Measurements from ENCODE around the gene ST6GAL1.
"Not testable (repeated sequence)": the region's sequence is repeated elsewhere in the genome, so short reads cannot be mapped to it uniquely, and the experiment has no call there.

Gene ST6GAL1

DNA sequence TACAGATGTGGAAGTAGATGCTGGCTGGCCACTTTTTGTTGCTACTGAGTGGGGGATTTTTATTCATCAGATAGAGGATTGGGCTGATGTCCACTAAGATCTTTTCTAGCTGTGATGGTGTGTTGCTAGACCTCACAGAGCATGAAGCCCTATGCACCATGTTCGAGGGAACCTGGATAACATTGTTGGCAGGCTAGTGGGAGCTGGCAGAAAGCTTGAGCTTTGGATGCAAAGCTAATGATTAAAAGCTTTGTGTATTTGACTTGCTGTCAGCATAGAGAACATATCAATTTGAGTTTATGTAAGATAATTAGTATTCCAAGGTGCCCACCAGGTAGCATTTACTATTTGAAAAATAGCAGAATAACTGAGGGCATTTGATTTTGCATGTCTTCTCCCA, 59.1 kb downstream of the ST6GAL1 start:
- DNase-seq (ENCODE audit: low read depth in 2 of 2), result no peak
- no peak for TF ChIP-seq CTCF (IDR thresholded peaks at IDR 0.05; ENCODE audit: low read depth, low read length)
- H3K4me3 ChIP-seq (replicated peaks in 1 of 2; ENCODE audit: low read depth in 2 of 2, low read length in 2 of 2), result no peak overlapping the region

DNA sequence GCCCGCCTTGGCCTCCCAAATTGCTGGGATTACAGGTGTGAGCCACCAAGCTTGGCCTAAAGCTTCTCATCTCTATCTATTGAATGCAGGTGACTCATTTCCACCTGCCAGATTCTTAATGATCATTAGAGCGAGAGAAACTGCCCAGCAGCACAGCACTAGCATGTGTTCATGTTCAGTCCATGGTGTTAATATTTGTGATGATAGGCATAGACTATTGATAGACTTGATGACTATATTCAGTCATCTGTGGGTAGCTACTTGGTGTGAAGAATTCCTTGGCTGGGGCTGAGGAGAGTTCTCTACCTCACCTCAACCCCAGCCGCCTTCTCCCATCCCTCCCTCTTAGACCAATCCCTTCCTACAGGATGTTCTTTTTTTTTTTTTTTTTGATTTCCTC, 60.0 kb downstream of the ST6GAL1 start:
- no peak for DNase-seq (ENCODE audit: low read depth in 2 of 2)
- TF ChIP-seq CTCF (IDR thresholded peaks at IDR 0.05; ENCODE audit: low read depth, low read length), result no peak
- no peak overlapping the region for H3K4me3 ChIP-seq (replicated peaks in 1 of 2; ENCODE audit: low read depth in 2 of 2, low read length in 2 of 2)

GRCh38 chr3:186990878-186991308, 60.6 kb downstream of the ST6GAL1 start:
- no peak overlapping the region for H3K4me3 ChIP-seq (replicated peaks in 1 of 2; ENCODE audit: low read depth in 2 of 2, low read length in 2 of 2)
- DNase-seq (ENCODE audit: low read depth in 2 of 2), result peak in 1 of 2 donors; percentile 43
- no peak for TF ChIP-seq CTCF (IDR thresholded peaks at IDR 0.05; ENCODE audit: low read depth, low read length)

DNA sequence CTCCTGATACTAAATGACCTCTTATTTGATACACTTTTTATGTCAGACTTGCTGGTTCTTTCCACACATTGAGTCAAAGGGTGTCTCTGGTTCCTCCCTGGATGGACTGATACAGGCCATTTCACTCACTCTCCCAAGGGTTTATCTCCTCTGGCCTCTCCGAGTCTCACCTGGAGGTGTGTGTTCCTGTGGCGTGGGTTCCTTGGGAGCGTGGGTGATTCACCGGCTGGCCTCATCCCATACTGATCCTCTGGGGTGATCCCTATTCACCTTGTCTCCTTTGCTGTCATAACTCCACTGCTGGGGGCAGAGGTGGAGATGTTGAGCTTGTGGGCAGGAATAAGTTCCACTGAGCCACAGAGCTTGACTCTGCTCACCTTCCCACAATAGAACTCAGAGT, 61.1 kb downstream of the ST6GAL1 start:
- no peak for TF ChIP-seq CTCF (IDR thresholded peaks at IDR 0.05; ENCODE audit: low read depth, low read length)
- no peak overlapping the region for H3K4me3 ChIP-seq (replicated peaks in 1 of 2; ENCODE audit: low read depth in 2 of 2, low read length in 2 of 2)
- no peak for DNase-seq (ENCODE audit: low read depth in 2 of 2)

DNA sequence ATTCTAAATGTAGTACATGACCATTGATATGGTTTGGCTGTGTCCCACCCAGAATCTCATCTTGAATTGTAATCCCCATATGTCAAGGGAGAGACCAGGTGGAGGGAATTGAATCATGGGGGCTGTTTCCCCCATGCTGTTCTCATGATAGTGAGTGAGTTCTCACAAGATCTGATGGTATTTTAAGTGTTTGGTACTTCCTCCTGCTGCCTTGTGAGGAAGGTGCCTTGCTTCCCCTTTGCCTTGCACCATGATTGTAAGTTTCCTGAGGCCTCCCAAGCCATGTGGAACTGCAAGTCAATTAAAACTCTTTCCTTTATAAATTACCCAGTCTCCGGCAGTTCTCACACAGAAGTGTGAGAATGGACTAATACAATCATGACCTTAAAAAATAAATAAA, 61.8 kb downstream of the ST6GAL1 start:
- not testable (repeated sequence) for H3K4me3 ChIP-seq (replicated peaks in 1 of 2; ENCODE audit: low read depth in 2 of 2, low read length in 2 of 2); DNase-seq (ENCODE audit: low read depth in 2 of 2)

DNA sequence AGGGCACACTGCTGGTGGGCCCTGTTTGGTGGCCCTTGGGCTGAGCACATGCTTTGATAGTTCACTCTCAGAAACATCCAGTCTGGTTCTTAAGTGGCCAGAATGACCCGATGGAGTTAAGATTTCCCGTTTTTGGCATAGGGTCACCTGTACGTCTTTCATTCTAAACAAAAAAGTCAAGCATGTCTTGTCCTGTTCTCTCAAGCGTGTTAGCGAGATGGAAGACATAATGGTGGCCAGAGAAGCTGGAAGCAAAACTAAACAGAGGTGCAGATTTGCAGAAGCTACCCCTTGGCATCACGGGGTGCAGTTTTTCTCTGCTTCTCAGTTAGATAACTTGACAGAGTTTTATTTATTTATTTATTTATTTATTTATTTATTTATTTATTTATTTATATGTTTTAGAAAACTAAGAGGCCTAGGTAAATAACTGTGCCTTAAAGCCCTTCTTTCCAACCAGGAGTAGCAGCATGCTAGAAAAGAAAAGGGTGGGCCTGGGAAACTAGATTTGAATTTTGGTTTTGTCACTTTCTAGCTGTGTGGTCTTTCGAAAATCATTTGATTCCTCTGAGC, 63.0 kb downstream of the ST6GAL1 start:
- TF ChIP-seq CTCF (IDR thresholded peaks at IDR 0.05; ENCODE audit: low read depth, low read length), result no peak
- no peak for DNase-seq (ENCODE audit: low read depth in 2 of 2)

DNA sequence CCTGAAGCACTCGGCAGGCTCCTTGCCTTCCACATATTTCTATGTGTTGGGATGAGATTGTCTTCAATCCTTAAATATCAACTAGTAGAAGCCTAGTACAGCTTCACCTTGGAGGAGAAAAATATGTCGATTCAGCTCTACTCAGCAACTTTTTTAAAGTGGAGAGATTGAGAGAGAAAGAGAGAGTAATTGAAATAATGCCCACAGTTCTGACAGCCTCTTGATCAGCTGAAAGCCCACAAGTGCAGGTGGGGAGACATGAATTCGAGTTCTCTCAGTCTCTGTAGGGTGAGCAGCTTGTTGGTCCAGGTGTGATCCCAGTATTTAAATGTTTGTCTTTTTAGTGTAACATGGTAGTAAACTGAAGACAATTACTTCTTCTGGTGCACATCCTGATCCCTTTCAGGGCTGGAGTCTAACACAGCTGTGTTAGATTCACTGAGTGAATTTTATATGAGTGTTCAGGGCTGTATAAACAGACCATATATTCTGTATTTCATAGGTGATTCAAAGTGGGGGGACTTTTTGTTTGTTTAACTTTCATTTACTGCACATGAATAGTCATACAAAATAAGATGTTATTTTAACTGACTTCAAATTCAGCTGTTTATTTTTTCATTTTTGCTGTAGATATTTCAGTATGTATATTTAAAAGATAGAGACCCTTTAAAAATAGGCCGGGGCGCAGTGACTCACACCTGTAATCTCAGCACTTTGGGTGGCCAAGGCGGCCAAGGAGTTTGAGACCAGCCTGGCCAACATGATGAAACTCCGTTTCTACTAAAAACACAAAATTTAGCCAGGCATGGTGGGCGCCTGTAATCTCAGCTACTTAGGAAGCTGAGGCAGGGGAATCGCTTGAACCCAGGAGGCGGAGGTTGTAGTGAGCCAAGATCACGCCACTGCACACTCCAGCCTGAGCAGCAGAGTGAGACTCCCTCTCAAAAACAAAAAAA, 64.0 kb downstream of the ST6GAL1 start:
- no peak for TF ChIP-seq CTCF (IDR thresholded peaks at IDR 0.05; ENCODE audit: low read depth, low read length)
- no peak for DNase-seq (ENCODE audit: low read depth in 2 of 2)

More for the DNA sequence above, 63.0 kb downstream of the ST6GAL1 start:
- no peak overlapping the region for H3K4me3 ChIP-seq (replicated peaks in 1 of 2; ENCODE audit: low read depth in 2 of 2, low read length in 2 of 2)

More for the DNA sequence above, 64.0 kb downstream of the ST6GAL1 start:
- no peak overlapping the region for H3K4me3 ChIP-seq (replicated peaks in 1 of 2; ENCODE audit: low read depth in 2 of 2, low read length in 2 of 2)

All from cardiac fibroblast (primary cell).